HCT116 (cell line): ENCODE results near the gene PDCL3.

Source experiments
- CEBPB ChIP-seq: IDR thresholded peaks from 2 replicates; pipeline ENCODE4 v1.6.1; 2012; ENCODE audit warnings: low read depth
- ELF1 ChIP-seq: IDR thresholded peaks from 2 replicates; pipeline ENCODE4 v1.6.1; 2012; ENCODE audit warnings: low read depth, borderline replicate concordance
- EZH2 ChIP-seq: fragments of 200-600 bp; sonication (generic); IDR thresholded peaks from 2 replicates; pipeline ENCODE4 v1.6.1; 2017; ENCODE audit warnings: antibody characterized with exemption, mixed run types
- EZH2phosphoT487 ChIP-seq: fragments of 200-600 bp; IDR thresholded peaks from 2 replicates; pipeline ENCODE4 v1.6.1; 2018; ENCODE audit warnings: antibody characterized with exemption, borderline replicate concordance
- JUND ChIP-seq: IDR thresholded peaks from 2 replicates; pipeline ENCODE4 v1.6.1; 2012
- POLR2A ChIP-seq: IDR thresholded peaks from 2 replicates; pipeline ENCODE4 v1.7.0; 2011; ENCODE audit warnings: borderline replicate concordance; ENCODE audit not compliant: insufficient read depth, insufficient read length; ENCODE audit errors: extremely low read depth
- POLR2AphosphoS5 ChIP-seq: IDR thresholded peaks from 2 replicates; pipeline ENCODE4 v1.6.1; 2011; ENCODE audit warnings: mild to moderate bottlenecking, low read depth, low read length, moderate library complexity
- SP1 ChIP-seq: IDR thresholded peaks from 2 replicates; pipeline ENCODE4 v1.6.1; 2012; ENCODE audit warnings: low read depth
- ZNF274 ChIP-seq: fragments of 200-500 bp; sonication (Bioruptor generic); IDR thresholded peaks from 2 replicates; pipeline ENCODE4 v1.6.1; 2014; ENCODE audit warnings: mild to moderate bottlenecking, low read depth, low read length, inconsistent platforms
- TF ChIP-seq, protein P1 (sequence below), 3 experiments: fragments of 200-600 bp in 1 of 3; sonication (generic) in 1 of 3; IDR thresholded peaks in 2 of 3; conservative IDR thresholded peaks in 1 of 3; 2 replicates each; pipeline ENCODE4 v1.5.1; 2012 to 2017; ENCODE audit warnings: low read depth in 2 of 3, low read length in 2 of 3, antibody characterized with exemption in 1 of 3, borderline replicate concordance in 1 of 3, control low read depth in 1 of 3, mild to moderate bottlenecking in 1 of 3, mixed read lengths in 1 of 3, mixed run types in 1 of 3, moderate library complexity in 1 of 3; ENCODE audit not compliant: insufficient read depth in 1 of 3
- TF ChIP-seq, protein P2 (sequence below): IDR thresholded peaks from 2 replicates; pipeline ENCODE4 v1.6.1; 2012; ENCODE audit warnings: low read depth
- TF ChIP-seq, protein P3 (sequence below): IDR thresholded peaks from 2 replicates; pipeline ENCODE4 v1.6.1; 2011; ENCODE audit warnings: mild to moderate bottlenecking, low read length, moderate library complexity; ENCODE audit not compliant: insufficient replicate concordance; ENCODE audit errors: extremely low read depth

DNA sequence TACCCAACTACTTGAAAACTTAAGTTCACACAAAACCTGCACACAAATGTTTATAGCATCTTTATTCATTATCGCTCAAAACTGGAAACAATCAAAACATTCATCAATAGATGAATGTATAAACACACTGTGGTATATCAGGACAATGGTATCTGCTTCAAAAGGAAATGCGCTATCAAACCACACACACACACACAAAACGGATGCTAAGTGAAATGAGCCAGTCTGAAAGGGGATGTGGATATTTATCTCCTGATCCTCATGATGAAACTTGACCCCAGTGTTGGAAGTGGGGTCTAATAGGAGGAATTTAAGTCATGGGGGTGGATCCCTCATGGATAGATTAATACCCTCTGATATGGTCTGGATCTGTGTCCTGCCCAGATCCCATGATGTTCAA lies 22.0 kb downstream of the PDCL3 start:
- TF ChIP-seq, protein P1, sequence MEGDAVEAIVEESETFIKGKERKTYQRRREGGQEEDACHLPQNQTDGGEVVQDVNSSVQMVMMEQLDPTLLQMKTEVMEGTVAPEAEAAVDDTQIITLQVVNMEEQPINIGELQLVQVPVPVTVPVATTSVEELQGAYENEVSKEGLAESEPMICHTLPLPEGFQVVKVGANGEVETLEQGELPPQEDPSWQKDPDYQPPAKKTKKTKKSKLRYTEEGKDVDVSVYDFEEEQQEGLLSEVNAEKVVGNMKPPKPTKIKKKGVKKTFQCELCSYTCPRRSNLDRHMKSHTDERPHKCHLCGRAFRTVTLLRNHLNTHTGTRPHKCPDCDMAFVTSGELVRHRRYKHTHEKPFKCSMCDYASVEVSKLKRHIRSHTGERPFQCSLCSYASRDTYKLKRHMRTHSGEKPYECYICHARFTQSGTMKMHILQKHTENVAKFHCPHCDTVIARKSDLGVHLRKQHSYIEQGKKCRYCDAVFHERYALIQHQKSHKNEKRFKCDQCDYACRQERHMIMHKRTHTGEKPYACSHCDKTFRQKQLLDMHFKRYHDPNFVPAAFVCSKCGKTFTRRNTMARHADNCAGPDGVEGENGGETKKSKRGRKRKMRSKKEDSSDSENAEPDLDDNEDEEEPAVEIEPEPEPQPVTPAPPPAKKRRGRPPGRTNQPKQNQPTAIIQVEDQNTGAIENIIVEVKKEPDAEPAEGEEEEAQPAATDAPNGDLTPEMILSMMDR (IDR thresholded peaks at IDR 0.05 in 2 of 3, conservative IDR thresholded peaks at IDR 0.05 in 1 of 3; ENCODE audit: borderline replicate concordance in 1 of 3, insufficient read depth in 1 of 3, low read depth in 2 of 3, low read length in 2 of 3) = no peak
- TF ChIP-seq, protein P2, sequence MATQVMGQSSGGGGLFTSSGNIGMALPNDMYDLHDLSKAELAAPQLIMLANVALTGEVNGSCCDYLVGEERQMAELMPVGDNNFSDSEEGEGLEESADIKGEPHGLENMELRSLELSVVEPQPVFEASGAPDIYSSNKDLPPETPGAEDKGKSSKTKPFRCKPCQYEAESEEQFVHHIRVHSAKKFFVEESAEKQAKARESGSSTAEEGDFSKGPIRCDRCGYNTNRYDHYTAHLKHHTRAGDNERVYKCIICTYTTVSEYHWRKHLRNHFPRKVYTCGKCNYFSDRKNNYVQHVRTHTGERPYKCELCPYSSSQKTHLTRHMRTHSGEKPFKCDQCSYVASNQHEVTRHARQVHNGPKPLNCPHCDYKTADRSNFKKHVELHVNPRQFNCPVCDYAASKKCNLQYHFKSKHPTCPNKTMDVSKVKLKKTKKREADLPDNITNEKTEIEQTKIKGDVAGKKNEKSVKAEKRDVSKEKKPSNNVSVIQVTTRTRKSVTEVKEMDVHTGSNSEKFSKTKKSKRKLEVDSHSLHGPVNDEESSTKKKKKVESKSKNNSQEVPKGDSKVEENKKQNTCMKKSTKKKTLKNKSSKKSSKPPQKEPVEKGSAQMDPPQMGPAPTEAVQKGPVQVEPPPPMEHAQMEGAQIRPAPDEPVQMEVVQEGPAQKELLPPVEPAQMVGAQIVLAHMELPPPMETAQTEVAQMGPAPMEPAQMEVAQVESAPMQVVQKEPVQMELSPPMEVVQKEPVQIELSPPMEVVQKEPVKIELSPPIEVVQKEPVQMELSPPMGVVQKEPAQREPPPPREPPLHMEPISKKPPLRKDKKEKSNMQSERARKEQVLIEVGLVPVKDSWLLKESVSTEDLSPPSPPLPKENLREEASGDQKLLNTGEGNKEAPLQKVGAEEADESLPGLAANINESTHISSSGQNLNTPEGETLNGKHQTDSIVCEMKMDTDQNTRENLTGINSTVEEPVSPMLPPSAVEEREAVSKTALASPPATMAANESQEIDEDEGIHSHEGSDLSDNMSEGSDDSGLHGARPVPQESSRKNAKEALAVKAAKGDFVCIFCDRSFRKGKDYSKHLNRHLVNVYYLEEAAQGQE = no peak
- no peak for TF ChIP-seq POLR2A
- TF ChIP-seq CEBPB = no peak
- TF ChIP-seq SP1 = no peak
- no peak for TF ChIP-seq POLR2AphosphoS5
- TF ChIP-seq JUND = no peak
- TF ChIP-seq EZH2phosphoT487 = no peak
- TF ChIP-seq ZNF274 = no peak
- TF ChIP-seq ELF1 = no peak
- TF ChIP-seq, protein P3, sequence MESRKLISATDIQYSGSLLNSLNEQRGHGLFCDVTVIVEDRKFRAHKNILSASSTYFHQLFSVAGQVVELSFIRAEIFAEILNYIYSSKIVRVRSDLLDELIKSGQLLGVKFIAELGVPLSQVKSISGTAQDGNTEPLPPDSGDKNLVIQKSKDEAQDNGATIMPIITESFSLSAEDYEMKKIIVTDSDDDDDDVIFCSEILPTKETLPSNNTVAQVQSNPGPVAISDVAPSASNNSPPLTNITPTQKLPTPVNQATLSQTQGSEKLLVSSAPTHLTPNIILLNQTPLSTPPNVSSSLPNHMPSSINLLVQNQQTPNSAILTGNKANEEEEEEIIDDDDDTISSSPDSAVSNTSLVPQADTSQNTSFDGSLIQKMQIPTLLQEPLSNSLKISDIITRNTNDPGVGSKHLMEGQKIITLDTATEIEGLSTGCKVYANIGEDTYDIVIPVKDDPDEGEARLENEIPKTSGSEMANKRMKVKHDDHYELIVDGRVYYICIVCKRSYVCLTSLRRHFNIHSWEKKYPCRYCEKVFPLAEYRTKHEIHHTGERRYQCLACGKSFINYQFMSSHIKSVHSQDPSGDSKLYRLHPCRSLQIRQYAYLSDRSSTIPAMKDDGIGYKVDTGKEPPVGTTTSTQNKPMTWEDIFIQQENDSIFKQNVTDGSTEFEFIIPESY = no peak
- TF ChIP-seq EZH2 = no peak
